ENCODE measurements around the gene PLD6.

Gene PLD6

DNA sequence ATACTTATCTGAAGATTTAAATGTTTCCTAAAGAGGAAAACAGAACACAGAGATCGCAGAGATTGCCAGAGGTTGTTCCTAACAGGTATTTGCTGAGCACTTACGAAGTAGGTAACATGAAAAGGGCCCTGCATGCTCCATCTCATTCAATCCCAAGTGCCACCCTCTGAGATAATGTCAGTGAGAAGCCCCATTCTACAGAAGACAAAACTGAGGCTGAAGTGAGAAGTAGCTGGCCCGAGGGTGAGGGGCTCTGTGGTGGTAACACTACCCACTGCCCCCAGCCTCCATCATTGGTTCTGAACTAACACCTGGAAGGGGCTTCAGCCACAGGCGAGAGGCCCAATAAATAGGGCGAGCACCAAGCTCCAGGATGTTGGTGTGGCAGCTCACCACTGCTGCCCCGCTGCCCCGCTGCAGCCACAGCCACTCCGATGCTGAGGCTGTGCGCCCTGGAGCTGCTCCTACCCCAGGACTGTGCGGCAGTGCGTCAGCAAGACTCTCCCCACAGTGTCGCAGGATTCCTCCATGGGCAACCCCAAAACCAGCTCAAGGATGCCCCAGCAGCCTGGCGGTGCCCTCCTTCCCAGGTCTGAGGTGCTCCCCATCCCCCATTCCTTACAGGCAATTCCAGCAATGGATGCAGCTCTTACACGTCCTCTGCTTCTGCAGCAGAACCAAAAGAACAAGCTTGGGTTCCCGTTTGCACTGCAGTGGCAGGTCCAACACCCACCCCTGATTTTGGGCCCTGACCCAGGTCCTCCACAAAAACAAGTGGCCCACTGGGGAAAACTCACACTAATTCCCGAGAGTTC, 20.5 kb upstream of the PLD6 start:
- no peak for DNase-seq

DNA sequence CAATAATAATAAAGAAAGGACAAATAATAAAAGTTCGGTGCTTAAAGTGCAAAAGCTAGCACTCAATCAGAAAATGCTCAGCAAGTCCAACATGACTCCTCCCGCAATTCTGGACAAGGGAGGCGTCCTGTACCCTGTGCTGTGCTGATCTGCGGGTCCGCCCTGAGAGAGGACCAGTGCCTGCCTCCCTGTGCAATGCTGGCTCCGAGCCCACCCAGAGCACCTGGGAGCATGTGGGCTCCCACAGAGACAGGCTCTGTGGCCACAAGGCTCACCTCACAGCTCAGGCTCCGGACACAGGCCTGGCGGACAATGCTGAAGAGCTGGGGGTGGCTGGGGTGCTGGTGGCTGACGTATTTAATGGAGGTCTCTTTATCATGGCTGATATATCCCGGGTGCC, 19.8 kb upstream of the PLD6 start:
- DNase-seq = no peak

DNA sequence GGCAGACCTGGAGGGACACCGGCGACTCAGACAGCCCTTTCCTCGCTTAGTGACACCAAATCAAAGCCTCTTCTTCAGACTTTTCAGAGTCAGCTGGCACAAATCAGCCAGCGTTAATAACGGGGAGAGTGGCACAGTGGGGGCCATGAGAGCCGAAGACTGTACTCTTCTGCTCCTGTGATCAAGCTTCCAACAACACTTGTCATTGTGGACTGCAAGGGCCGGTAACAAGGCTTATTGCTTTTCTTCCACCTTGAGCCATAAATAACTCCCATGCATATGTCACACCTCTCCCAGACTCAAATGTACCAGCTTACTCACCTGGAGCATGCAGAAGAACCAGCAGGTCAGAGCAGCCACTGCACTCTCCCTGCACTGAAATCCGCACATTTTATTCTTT, 18.0 kb upstream of the PLD6 start:
- no peak for DNase-seq

DNA sequence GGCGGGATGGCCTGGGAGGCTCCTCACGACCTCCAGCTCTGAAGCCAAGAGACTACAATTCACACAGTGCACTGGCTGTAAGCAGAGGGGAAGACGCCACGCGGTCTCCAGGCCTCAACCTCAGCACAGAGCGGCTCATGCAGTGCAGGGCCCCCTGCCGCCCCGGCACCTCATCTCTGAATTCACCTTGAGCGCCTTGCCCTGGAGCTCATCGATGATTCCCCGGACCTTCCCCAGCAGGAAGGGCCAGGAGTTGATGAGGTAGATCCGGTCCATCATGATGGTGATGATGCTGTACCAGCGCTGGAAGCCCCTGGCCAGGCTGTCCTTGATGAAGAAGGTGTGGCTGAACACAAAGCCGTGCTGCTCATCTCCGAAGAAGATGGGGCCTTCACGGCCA, 17.6 kb upstream of the PLD6 start:
- DNase-seq = no peak

DNA sequence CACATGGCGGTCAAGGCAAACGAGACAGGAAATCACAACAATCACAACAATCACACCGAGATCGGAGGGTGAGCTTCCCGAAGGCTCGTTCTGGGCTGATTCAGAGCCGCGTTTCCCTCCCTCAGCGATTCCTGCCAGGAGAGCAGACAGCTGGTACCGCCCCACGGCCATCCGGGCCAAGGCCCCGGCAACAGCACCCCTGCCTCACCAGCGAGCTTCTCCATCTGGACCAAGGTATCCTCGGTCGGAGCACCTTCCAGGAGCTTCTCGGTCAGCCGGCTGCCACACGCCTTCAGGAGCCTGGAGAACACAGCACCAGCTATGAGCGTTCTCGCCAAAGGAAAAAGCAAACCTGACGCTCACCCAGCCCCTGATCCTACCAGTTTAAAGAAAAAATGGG, 15.2 kb upstream of the PLD6 start:
- DNase-seq = no peak

DNA sequence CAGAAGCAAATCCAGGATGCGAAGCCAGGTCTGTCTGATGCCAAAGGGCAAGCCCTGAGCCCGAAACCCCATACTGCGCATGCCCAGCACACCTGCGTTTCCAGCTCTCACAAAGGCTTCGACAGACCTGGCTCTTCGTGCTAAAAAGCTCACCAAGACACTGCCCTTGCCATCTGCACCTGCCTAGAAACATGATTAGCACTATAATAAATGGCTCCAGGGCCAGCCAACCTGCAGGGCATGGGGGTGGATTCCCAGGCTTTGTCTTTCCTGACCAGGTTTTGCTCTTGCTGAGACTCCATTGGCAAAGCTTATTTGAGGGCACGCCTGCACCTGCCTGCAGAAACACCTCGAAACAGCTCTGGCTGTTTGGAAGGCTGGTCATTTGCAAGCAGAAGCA, 14.4 kb upstream of the PLD6 start:
- DNase-seq = no peak

DNA sequence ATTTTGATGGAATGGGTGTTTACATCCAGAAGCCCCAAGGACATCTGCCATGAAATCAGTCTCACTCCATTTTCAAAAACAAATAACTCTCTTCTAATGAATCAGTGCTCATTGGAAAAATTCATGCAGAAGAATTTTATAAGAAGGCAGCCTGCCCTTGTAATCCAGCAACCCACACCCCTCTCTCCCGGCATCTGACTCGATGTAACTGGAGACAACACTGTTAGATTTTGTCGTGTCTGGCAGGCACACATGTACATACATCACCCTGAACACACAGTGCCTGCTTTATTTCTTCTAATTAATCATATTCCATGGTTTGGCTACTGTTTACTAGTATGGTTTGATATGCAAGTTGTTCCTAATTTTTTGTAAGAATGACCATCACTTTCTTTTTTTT, 11.9 kb upstream of the PLD6 start:
- no peak for DNase-seq

DNA sequence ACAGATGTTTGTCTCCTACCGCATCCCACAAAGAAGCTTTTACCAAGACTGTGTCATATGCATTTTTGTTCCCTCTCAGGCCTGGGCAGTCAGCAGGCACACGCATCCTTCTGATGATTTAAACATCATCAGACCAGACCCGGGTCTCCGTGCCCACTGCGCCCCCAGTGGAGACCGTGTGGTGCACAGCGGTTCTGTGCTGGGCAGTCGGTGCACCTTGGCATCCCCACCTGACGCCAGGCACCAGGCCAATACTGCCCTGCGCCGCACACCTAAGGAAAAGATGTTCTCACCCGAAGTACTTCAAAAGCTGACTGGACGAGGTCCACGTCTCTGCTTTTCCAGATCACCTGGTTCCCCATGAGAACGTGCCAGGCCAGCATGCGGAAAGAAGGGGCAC, 10.6 kb upstream of the PLD6 start:
- no peak for DNase-seq

DNA sequence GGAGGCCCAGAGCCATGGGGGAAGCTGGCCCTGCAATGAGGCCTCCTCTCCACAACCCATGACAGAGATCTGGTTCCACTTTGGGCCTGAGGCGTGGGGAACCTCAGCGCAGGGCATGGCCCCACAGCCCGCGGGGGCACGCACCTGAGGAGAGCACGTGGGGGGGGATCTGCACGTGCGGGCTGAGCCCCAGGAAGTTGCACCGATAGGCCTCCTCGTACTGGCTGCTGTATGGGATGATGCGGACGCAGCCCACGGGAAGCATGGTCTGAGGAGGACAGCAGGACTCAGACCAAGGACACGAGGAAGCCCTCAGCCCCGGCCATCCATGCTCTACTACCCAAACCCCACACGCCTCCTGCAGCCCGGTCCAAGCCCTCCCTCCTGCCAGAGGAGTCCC, 10.1 kb upstream of the PLD6 start:
- DNase-seq = no peak

DNA sequence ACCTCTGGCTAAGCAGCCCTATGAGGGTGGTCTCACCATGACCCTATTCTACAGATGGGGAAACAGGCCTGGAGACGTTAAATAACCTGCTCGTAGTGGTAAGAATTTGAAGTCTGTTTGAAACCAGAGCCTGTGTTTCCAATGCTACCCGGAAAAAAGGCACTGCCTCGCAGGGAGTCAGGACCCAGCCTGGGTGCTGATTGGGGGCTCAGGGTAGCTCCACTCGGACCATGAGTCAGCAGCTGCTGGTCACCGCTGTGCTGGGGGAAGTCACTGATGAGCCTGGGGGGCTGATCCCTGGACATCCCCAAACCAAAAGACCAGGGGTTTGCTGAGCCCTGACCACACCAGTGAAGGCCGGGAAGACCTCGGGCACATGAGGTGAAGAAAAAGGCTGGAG, 9.4 kb upstream of the PLD6 start:
- DNase-seq = no peak

DNA sequence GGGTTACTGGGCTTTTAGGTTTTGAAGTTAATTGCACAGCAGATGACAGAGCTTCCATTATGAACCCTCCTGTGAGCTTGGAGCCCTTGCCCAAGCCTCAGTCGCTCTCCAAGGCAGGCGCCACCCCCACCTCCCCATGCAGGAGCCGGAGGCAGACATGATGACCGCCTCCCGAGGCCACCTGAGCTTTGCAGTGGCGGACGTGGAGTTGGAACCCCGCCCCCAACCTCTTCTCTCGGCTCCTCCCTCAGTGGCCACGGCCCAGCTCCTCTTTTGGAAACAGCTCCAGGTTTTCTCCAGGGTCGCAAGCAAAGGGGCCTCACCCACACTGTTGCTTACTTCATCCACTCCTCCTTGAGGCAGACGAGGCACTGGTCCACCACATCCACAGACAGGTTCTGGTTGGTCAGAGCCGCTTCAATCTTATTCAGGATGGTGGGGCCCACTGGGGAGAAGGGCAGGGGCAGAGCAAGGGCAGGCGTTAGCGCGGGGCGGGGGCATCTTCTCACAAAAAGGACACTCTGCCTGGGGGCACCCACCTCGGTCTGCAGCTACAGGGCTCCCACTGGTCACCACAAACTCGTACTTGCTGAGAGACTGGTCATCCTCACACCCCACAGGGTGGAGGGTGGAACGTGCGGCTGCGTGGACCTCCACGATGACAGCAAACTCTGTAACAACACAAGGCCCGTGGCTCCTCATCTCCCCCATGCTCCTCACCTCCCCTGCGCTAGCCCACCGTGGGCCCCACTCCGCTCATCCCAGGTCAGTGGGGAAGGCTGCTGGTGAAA, 8.7 kb upstream of the PLD6 start:
- no peak for DNase-seq

DNA sequence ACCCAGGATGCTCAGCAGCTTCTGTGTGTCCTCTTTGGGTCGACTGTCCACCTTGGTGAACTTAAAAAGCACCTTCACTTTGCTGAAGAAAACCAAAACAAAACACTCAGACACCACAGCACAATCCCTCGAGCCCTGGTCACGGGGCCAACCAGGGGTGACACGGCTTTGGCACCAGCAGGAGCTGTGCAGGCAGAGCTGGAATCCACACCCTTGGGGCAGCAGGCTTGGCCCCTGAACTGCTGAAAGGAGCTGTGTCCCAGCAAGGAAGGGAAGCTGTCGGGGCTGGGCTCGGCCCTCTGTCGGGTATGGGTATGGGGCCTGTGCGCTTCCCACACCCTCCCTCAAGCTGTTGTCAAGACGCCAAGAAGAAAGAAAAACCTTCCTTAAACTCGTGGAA, 7.6 kb upstream of the PLD6 start:
- DNase-seq = no peak

DNA sequence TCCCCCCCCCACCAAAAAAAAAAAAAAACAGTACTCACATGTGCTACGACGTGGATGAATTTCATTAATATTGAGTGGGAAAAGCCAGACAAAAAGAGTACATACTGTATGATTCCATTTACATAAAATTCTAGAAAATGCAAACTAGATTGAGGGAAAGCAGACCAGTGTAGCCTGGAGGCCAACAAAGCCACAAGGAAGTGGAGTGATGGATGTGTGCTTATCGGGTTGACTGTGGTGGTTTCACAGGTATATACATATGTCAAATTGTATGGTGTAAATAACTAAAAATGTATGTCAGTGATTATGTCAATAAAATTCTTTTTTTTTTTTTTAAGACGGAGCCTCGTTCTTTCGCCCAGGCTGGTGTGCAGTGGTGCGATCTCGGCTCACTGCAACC, 1.9 kb upstream of the PLD6 start:
- DNase-seq = no peak

DNA sequence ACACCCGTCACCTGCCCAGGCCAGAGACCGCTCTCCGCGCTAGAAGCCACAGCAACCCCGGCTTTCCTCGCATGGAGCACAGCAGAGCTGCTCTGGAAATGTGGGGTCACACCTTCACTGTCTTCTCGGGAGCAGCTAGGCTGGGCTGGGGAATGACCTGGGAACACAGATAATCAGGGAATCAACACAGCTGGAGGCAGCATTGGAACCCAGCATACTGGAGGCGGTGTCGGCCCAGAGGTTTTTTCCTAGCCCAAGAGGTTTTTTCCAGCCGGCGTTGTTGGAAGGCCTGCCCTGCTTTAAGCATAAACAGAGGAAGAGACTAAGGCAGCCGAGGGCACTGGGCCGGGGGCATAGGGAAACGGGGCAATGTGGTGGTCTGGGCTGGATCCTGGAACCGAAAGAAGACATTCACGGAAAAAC, 791 bp upstream of the PLD6 start:
- no peak for DNase-seq

DNA sequence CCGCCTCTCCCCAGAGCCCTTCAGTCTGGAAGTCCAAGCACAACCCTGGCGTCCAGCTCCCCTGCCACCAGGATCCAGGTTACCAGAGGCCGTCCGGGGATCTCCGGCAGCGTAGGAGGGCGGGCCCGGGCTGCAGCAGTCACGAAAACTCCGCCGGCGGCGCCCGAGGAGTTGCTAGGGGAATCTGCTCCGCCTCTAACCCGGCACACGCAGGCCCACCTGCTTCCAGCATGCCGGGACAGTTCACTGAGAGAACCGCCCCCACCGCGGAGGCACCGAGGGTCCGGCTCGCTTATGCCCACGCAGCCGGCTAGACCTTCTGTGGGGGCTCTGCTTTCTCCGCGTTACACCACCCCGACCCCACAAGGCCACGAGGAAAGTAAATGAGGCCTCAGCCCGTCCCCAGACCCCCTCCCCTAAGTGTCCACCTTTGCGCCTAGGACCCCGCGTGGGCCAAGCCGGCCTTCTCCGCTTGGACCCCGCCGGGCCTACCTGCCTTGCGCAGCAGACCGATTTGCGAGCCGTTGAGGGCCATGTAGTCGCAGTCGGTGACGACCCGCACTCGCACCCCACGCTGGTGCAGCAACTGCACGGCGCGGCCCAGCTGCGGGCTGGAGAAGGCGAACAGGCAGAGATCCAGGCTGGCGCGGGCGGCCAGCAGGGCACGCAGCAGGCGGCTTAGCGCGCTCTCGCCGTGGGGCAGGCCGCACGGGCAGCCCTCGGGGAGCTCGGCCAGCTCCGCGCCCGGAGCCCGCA, 587 bp downstream of the PLD6 start:
- peak; percentile 63 for DNase-seq

DNA sequence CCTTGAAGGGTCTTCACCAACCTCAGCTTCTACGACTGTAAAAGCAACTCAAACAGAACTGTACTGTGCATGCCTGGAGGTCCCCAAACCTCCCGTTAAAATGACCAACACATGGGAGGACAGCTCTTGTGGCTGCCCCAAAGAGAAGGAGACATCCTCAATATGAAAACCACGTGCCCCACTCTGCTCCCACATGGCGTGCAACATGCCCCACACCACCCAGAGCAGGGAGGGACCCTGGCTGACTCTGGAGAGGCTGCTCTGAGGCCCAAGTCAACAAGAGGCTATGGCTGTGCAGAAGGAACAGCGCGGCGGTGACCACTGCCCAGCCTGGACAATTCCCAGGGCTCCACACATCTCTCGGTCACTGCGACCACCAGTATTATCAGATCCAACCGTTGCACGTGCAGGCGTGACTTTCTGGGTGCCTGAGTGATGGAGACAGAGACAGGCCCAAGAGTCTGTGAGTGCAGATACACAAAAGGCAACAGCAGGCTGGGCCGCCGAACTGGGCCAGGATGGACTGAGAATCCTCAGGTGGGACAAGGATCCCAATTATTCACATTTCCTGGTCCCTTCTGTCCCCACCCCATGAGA, 1.4 kb downstream of the PLD6 start:
- DNase-seq = no peak

DNA sequence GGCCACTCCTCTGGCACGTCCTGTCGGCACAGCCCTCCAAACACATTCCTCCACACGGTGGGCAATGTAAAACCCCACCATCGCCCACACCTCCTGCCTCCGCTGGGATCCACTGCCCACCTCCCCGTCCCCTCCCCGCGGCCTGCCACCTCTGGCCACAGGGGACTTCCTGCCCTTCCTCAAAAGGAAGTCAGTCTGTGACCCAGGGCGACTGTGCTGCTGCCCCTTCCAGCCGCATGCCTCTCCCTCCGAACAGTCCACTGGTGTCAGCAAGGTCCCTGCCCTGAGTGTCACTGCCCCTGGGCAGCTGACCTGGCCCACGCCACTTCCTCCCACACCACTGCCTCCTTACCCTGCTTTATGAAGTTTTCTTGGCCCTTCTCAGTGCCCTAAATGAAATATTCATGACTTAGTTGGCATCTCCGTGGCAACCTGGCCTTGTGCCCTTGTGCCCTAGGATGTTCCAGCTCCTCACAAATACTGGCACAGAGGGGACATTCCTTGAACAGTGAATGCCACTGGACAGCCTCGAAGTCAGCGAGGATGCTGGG, 2.0 kb downstream of the PLD6 start:
- DNase-seq = no peak

DNA sequence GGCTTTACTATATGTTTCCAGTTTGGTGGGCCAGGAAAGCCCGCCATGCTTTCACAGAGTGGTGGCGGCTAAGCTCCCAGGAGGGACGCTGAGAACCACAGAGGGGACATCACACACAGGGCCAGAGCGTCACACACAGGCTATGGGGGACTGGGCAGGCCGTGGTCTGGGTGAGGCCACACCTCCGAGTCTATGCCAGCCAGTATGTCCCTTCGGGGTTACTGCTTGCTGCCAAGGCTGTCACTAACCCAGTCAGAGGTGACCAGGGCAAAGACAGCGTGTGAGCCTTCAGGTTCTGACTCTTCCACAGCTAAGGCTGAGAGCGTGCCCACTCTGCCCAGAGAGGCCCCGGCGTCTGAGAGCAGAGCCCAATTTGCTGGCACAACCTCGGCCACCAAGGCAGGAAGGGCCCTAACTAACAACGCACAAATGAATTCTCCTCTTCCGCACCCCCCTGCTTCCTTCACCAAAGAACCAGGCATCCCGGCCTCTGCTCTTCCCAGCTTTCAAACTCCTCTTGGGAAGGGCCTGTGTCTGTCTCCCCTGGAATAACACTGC, 2.9 kb downstream of the PLD6 start:
- DNase-seq = no peak

DNA sequence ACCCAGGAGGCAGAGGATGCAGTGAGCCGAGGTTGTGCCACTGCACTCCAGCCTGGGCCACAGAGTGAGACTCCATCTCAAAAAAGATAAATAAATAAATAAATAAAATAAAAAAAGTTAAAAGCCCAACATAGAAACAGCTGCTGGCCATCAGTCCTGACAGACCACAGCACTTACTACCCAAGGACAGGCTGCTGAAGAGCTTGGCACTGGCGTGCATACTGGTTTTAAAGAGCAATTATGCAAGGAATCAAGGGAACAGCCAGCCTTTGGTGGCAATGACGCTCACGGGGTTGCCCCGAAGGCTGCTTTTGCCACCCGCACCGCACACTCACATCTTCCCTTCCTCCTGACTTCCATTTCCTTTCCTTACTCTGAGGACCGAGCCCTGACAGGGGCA, 4.2 kb downstream of the PLD6 start:
- DNase-seq = no peak

DNA sequence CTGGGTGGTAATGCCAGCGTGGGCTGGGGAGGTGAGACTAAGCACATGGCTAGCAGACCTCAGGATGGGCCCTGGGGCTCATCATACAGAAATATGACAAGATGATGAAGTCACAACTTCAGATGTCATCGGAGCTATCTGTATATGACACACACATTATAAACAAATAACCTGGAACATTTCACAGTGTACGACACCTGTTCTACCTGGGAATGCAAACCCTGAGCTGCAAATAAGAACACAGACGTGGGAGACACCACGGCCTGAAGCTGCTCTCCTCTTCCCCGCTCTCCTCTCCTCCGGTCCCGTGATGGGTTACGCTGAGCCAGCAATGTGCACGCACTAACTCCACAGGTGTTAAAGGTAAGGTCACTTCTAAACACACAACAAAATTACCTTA, 4.9 kb downstream of the PLD6 start:
- DNase-seq = no peak

DNA sequence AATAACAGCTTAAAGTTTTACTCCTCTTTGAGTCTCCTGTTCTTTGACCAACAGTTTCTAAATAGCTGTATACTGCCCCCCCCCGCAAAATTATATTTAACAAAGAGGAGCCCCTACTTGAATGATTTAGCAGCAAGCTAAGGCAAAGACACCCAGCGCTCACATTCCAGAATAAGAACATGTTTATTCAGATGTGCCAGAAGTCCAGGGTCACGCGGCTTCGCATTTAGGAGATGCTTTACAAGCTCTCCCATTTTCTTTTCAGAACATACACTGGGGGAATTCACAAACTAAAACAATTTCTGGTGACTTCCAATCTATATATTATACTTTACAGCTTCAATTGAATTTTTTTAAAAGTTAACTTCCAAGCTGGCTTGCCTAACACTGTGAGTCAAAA, 5.3 kb downstream of the PLD6 start:
- no peak for DNase-seq

DNA sequence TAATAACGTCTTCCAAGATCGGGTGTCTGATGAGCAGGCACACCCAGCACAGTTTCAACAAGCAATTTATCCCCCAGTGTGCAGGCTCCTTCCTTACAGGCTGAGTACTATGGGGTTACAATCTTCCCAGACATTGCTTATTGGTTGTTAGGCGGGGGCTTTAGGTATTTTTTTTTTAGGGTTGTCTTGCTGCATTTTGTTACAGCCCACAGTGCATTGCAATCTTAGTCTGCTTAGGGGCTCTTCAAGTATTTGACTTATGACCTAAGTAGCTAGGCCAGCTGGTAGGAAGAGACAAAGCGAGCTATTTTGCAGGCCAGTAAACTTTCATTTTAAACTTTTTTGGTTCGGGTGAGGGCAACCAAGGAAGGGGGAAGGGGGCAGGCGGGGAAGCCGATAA, 5.8 kb downstream of the PLD6 start:
- DNase-seq = no peak

DNA sequence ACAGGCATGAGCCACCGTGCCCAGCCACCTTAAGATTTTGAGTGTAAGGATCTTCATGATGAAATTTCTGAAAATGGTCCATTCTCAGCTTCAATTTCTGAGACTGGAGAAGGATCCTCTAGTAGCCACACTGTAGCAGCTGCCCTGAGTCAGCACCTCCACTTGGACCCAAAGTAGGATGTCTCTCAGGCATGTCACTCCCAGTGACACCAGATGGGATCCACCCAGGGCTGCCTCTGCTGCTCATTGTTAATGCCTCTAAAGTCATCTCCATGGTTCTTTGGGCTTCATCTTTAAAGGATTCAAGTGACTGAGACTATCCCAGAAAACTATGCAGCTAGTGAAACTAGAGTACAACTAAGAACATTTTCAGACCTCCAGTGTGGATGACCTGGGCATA, 7.9 kb downstream of the PLD6 start:
- no peak for DNase-seq

Measured in NCI-H226 (cell line).